DMS 273 treated with DMSO at 0.1 percent for 48 hours (cell line): ENCODE data around the gene INPP5A.
"Not testable (repeated sequence)": the region's sequence is repeated elsewhere in the genome, so short reads cannot be mapped to it uniquely, and the experiment has no call there.

ENCODE experiments used
- DNase-seq: peaks from one replicate; lab custom pipeline; 2025; lab: John Stamatoyannopoulos, UW

INPP5A gene

GRCh38 chr10:132677473-132678227 lies 140.1 kb downstream of the INPP5A start:
- DNase-seq, result no peak

DNA sequence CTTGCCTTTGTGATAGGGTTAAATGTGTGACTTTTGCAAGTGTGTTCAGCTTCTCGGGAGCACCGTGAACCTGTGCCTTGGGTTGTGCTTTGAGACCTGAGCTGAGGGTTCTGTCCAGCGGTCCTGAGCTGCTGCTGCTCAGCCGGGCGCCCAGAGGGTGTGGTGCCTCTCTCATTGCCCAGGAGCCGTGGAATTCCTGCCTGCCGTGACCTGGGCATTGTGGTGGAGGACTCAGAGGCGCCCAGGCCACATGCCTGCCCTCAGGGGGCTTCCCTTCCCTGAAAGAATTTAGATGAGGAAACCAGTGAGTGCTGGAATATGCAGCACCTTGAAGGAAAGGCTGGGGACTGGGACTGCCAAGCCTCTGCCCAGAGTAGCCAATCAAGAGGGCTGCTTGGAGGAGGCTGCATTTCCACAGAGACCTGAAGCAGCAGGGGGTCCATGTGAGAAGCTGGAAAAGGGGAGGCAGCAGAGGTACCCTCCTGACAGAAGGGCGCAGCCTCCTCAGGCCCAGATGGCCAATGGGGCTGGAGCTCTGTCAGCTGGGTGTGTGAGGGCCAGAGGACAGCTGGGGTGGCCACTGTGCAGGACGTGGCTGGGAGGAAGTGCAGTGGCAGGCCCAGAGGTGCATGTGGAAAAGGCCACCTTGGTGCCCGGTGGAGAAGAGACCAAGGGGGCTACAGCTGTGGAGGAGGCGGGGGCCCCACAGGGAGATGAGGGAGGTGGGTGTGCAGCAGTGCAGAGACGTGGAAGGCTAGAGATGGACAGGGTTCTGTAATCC lies 141.0 kb downstream of the INPP5A start:
- no peak for DNase-seq

- DNase-seq, result no peak
Observed at GRCh38 chr10:132679217-132679595, 141.6 kb downstream of the INPP5A start.

- no peak for DNase-seq
Observed at GRCh38 chr10:132679640-132680039, 142.1 kb downstream of the INPP5A start.

- DNase-seq, result not testable (repeated sequence)
Observed at GRCh38 chr10:132680741-132681140, 143.2 kb downstream of the INPP5A start.

GRCh38 chr10:132681858-132682755 lies 144.5 kb downstream of the INPP5A start:
- no peak for DNase-seq

DNA sequence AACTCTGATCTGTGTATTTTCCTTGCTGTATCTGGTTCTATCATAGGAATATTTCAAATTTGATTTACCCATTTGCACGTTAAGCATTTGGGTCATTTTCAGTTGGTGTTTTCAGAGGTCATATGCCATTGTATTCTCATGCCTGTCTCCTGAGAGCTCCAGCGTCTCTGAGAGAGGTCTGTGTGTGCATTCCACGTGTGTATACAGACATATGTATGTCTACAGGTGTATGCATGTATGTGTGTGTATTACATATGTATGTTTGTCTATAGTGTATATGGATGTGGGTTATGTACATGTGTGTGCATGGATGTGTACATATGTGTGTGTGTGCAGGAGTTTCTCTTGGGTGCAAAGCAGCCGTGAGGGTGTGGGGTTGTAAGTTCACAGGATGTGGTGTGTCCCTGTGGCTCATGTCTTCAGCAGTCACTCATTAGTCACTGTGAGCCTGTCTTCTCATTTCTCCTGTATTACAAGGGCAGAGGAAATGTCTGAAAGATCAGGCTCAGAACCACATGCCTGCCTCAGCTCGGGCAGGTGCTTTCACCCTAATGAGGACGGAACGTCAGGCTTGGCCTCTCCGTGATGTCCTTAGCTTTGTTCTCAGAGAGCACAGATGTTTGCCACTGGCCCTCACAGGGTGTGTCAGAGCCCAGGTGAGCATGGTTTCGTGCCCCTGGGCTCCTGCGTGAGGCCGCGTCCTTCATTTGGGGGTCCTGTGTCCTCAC lies 146.7 kb downstream of the INPP5A start:
- DNase-seq, result no peak

DNA sequence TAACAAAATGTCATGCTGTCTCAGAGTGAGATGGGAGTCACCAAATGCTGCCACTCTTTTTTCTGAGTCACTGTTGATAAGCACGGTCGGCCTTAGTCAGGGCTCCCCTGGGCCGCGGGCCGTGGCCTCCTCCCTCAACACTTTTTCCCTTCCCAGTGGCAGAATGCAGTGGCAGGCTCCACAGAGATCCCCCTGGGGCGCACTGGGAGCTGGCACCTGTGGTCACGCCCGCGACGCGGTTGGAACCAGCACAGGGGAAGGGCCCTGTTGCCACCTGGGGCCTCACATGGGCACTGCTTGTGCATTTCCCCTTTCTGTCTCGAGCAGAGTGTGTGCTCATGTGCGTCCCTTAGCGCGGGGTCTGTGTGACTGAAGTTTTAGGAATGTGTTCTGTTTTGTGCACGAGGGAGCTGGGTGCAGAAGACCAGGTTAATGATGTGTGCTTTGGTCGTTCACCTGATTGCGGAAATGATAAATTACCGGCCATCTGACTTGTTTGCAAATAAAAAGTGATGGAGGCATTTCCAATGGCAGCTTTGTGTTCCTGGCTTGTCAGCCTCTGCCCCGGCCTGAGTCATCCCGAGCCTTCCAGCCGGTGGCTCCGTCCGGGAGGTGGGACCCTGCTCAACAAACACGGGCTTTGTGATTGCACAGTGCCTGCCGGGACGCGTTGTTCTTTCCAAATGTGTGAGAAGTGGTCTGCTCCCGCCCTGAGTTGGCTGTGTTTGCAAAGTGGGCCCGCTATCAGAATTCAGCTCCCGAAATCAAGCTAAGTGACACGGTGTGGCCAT lies 147.7 kb downstream of the INPP5A start:
- no peak for DNase-seq

DNA sequence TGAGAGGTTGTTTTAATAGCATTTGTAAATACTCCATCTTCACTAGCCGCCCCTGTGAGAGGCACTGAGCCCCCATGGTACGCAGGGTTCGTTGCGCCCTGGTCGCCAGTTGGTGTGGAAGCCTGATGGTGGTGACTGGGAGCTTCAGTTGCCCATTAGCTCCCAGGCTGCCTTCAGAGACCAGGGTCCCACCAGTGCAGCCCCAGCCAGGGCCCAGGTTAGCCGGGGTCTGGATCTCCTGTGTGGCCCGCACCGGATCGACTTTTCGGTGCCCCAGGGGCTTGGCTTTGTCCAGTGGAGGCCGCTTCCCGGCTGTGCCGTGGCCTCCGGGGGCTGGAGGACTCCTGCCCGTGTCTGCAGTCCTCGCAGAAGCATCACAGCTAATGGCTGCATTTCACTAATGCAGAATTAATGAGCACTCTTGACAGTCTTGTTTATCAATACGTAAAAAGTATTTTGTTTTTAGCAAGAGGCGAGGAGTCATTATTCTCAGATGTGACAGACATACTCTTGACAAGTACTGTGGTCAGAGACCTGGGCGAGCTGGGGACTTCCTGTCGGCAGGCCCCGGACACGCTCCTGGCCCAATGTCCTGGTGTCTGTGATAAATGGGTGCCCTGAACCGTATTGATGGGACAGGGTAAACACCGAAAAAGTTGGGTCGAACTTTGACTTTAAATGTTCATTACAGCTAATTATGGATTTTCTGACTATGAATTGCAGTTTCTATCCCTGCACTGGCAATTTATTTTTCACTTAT lies 148.5 kb downstream of the INPP5A start:
- no peak for DNase-seq

DNA sequence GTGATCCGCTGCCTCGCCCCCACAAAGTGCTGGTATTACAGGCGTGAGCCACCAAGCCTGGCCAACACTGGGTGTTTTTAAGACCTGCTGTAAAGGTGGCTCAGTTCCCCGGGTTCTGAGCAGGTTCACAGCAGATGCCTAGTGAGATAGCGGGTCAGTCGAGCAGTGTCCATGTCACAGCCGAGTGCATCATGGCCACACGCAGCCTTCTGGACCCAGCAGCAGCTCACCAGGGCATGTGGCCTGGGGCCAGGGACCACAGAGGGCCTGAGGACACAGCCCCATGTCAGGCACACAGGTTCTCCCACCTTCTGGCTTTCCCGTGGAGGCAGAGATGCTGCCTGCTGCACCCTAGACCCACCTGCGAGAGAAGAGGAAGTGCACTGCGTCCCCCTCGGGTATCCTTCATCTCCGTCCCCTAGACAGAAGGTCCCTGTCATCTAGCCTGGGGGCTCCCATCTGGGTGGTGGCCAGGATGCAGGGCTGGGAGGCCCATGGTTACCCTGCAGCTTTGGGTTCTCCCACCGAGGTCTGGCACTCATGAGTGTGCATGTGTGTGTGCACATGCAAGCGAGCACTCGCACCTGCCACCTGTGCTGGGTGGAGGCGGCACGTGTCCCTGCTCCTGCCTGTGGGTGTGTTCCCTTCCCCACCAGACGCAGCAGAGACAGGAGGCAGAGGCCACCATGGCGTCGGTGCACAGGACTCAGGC lies 149.8 kb downstream of the INPP5A start:
- DNase-seq, result no peak

- DNase-seq, result no peak
Observed at GRCh38 chr10:132687893-132688579, 150.4 kb downstream of the INPP5A start.

GRCh38 chr10:132688580-132689420 lies 151.2 kb downstream of the INPP5A start:
- no peak for DNase-seq

DNA sequence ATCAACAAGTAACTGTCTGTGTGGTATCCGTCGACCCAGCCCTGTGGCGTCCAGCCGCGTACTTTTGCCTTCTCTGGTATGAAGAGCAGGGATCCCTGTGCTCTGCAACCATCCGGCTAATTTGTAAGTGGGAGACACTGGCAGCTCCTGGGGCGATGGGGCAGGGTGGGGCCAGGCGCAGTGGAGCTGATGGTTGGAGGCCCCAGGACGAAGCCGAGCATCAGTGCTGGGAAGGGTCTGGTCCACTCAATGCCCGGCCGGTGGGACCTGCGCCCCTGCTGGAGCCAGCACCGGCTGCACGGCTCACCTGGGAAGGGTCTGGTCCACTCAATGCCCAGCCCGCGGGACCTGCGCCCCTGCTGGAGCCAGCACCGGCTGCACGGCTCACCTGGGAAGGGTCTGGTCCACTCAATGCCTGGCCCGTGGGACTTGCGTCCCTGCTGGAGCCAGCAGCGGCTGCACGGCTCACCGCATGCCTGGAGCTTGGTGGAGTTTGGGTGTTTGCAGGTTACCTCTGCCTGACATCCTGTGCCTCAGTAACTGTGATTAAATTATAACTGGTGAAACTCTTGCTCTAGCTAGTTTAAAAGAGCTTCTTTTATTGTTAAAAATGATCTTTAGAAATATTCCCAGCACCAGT lies 152.3 kb downstream of the INPP5A start:
- no peak for DNase-seq

GRCh38 chr10:132690401-132690800 lies 152.8 kb downstream of the INPP5A start:
- no peak for DNase-seq

- DNase-seq, result no peak
Observed at GRCh38 chr10:132690821-132691610, 153.4 kb downstream of the INPP5A start.

GRCh38 chr10:132691711-132692153 lies 154.1 kb downstream of the INPP5A start:
- no peak for DNase-seq

GRCh38 chr10:132692311-132692710 lies 154.7 kb downstream of the INPP5A start:
- DNase-seq, result no peak
